ENCODE data around the gene NAV2. TPM values are rescaled to one million over a fixed set of nuclear protein-coding genes. Genes with fewer than 3 reads are reported as not detected.
A peak's percentile ranks its signal among the peaks of the same experiment; 100 is the strongest.
"Not testable (repeated sequence)": the region's sequence is repeated elsewhere in the genome, so short reads cannot be mapped to it uniquely, and the experiment has no call there.

NAV2 gene
- total RNA-seq, 1 experiment from 2014 or later: 8.8 TPM

DNA sequence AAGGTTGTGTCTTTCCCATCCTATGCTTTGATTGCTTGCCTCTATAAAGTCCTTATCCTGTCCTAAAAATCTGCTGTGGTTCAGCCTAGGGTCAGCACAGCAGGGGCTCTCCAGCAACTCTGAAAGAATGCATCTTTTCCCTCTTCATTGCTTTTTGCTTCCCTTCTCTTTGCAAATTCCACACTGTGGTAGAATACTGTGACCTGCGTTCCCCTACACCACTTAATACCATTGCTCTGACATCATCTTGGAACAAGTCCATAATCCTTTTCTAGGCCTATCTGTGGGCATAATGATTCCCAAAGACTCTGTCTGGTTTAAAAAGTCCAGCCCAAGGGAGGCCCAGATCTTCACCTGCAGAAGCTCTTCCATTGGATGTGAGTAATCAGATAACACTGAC, 177.7 kb downstream of the NAV2 start:
- peak; percentile 96 for DNase-seq (ENCODE audit: low spot score)

GRCh38 chr11:19891022-19891421, 178.4 kb downstream of the NAV2 start:
- DNase-seq (ENCODE audit: low spot score): peak; percentile 8

DNA sequence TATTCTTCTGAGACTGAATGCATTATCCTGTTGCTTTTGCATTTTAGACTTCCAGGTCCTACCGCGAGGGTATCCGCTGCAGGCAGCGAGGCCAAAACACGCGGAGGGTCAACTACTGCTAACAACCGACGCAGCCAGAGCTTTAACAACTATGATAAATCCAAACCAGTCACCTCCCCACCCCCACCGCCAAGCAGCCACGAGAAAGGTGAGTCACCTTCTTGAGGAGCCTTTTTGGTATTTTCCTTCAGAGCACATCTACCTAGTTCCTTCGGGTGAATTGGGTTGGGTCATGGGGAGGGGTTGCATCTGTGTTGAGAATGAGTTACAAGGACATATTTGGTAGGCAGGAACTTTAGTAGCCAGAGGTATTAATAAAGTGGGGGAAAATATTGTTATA, 179.8 kb downstream of the NAV2 start:
- peak; percentile 31 for DNase-seq (ENCODE audit: low spot score)

DNA sequence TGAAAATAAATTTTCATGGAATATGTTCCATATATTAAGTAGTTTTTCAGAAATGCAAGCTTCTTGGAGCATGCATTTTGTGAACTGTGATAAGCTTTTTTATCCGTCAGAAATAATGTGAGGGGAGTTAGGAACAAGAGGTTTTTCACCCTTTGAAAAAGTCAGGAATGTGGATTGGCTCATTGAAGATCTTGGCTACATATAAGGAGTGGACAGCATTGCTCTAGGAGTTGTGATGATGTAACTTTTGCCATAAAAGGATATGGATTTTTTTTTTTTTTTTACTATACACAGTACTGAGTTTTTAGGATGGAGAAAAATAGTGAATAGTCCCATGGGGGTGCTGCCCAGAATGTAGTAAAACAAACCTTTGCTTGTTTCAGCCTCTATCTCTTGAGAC, 180.2 kb downstream of the NAV2 start:
- no peak for DNase-seq (ENCODE audit: low spot score)

DNA sequence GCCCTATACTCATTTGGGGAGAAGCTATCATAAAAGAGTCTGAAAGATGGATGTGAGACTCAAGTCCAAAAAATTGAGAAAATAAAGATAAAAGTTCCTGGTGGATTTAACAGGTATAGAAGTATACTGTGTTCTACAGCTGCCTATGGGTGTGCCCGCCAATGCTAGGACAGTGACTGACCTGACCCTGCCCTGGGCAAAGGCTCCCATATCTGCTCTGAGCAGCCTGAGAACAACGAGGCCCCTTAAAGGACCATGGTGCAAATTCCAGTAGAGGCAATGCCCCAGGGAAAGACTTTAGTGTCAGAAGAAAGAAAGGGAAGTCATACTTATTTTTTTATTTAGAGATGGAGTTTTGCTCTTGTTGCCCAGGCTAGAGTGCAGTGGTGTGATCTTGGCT, 181.8 kb downstream of the NAV2 start:
- DNase-seq (ENCODE audit: low spot score): no peak

DNA sequence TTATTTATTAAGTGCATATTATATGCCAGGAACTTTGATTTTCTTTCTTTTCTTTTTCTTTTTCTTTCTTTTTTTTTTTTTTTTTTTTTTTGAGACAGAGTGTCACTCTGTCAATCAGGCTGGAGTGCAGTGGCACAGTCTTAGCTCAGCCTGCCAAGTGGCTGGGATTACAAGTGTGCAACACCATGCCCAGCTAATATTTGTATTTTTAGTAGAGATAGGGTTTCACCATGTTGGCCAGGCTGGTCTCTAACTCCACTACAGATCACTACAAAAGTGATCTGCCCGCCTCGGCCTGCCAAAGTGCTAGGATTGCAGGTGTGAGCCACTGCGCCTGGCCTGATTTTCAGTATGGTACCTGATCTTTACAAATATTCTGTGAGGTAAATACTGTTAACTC, 182.4 kb downstream of the NAV2 start:
- DNase-seq (ENCODE audit: low spot score): not testable (repeated sequence)

GRCh38 chr11:19895776-19896175, 183.1 kb downstream of the NAV2 start:
- no peak for DNase-seq (ENCODE audit: low spot score)

DNA sequence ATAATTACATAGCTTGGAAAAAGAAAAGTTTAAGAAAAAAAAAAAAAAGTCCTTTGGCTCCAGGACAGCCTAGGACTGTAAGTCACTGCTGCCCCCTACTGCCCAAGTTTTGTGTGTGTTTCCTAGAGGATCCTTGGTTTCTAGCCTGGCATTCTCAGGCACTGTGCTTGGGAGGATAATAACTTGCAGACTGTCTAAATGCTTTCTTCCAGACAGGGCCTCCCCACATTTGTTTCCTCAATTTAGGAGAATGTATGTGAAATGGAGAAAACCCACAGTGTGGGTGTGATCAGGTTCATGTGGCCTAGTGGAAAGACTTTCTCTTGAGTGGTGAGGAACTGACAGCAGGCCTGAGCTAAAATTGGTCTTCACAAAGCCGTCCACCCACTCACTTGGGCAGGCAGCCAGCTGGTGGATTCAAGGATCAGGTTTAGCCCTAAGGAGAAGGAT, 191.0 kb downstream of the NAV2 start:
- DNase-seq (ENCODE audit: low spot score): peak; percentile 78

DNA sequence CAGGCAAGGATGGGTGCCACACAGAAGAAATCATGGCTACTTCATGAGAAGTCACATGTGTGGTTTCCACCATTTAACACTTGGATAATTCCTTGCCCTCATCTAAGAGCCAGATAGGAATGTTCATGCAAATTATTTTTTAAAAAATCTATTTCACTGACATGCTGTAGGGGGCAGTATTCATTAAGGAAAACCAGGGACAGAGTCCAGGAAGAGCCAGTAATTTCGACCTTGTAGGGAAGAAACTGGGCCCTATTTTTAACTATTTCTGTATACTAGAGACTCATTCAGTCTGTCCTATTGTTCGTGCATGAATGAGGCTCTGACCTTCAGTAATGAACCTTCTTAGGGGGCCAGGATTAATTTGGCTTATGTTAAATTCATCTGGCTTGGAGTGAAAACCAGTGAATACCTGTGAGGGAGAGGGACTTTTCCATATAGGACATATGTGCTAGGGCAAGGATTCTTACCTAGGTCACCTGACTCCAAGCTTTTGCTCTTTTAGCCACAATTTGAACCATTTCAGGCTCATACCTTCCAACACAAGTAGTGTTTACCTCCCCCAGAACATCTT, 192.7 kb downstream of the NAV2 start:
- peak; percentile 49 for DNase-seq (ENCODE audit: low spot score)

DNA sequence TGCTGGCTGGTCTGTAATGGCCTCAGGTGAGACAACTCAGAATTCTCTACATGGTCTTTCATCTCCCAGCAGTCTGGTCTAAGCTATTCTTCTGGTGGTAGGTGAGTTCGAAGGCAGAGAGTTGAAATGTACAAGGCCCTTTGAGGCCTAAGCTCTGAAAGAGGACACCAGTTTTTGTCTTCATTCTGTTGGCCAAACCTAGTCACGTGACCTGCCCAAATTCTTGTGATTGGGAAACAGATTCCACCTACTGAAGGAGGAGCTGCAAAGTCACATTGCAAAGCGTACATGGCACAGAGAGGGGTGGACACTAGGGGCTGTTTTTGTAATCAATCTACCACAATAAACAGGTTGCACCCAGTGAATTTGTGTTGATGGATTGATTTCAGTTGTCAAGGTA, 193.5 kb downstream of the NAV2 start:
- DNase-seq (ENCODE audit: low spot score): no peak

DNA sequence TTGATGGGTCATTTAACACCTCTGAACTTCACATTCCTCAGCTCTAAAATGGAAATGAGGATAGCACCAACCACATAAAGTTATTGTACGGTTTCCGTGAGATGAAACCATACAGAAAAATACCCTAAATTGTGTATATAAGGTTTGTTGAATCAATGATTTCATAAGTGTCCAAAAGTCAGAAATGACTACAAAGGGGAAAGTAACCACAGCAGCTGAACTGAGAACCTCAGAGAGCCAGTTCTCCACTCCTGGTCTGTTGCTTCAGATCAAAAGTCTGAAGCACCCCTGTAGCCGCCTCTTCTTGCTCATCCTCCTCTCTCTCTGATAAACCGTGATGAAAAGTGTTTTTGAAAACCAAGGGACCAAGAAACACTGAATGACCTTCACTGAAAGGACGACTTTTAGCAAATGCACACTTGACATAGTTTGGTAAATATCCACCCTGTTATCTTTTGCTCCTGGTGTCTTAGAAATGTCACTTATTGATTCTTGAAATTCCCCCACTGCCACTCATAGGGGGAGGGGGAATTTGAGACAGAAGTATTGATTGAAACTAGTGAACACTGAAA, 194.5 kb downstream of the NAV2 start:
- no peak for DNase-seq (ENCODE audit: low spot score)

DNA sequence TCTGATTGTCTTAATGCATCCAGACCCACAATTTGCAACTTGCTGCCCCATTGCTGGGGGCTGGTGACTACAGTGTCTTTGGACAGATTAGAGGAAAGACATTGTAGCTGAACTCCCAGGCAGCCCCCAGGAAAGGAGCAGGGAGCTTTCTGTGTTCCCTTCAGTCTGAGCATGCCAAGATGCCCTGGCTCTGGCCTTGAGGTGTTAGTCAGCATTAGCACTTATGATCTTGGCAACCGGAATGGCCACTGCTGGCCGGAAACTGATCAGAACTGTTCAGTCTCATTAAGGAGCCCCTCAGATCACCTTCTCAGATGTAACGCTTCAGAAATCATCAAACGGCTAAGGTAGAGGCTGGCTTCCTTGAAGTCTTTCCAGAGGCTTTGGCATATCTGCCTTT, 195.2 kb downstream of the NAV2 start:
- DNase-seq (ENCODE audit: low spot score): no peak

- no peak for DNase-seq (ENCODE audit: low spot score)
These were observed 198.3 kb downstream of the NAV2 start for GRCh38 chr11:19910931-19911330.

- no peak for DNase-seq (ENCODE audit: low spot score)
These were observed 199.7 kb downstream of the NAV2 start for GRCh38 chr11:19912115-19912957.

DNA sequence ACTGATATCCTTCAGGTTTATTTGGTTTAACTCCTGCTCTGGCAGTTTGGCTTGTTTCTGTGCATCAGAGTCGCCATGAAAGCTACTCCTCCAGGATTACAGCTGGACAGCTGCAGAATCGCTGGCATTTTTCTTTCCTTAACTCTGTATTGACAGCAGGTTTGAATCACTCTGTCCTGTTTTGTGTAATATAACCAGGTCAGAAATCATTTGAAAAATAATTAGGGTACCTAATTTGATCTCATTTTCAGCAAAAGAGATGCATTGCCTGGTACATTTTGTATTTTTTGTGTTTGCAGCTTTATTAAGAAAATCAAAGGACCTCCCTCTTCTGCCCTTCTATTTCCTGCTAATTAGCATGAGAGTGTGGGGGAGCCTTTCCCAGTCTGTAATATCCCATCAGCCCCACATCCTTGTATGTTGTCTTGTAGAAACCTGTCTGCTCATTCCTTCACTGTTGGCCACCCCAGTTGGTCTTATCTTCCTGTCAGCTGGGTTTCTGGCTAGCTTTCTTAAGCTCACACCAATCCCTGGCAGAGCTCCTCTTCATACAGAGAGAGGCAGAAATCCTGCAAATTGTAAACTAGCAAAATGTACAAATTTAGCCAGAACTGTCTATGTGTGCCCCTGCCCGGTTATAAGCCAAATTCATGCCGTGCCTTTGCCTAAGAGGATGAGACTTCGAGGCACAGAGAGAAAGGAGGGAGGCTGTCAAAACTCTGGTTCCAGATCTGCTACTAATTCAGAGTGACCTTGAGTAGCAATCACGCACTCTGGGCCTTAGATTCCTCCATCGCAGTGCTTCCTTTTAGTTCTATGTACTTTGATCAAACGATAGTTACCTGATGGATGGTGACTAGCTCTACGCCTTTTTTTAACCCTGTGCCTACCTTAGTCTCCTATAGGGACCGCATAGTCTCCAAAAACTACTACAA, 200.6 kb downstream of the NAV2 start:
- DNase-seq (ENCODE audit: low spot score): no peak

GRCh38 chr11:19913893-19914249, 201.2 kb downstream of the NAV2 start:
- DNase-seq (ENCODE audit: low spot score): no peak

- no peak for DNase-seq (ENCODE audit: low spot score)
These were observed 203.2 kb downstream of the NAV2 start for GRCh38 chr11:19915808-19916207.

GRCh38 chr11:19917069-19917468, 204.4 kb downstream of the NAV2 start:
- no peak for DNase-seq (ENCODE audit: low spot score)

- no peak for DNase-seq (ENCODE audit: low spot score)
These were observed 205.8 kb downstream of the NAV2 start for GRCh38 chr11:19918302-19919049.

DNA sequence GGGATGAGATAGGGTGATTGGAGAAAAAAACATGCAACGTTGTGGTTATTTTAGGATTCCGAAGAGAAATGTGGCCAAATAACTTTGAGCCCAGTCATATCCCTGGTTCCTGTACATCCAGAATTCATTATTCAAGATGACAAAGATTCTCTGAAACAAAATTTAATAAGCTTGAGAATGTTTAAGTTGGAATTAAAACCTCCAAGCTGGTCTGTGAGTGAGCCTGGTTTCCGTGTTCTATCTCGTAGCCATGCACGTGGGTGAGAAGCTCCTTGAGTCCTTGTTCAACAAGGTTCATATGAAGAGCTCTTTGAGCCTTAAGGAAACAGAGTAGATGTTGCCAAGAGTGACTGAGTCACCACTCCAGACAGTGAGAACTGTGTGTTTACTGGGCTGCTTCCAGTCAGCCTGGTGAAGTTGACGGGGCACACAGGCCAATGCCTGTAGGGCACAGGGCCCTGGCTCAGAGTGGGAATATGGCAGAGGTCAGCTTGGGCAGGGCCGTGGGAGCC, 206.5 kb downstream of the NAV2 start:
- DNase-seq (ENCODE audit: low spot score): peak; percentile 97

DNA sequence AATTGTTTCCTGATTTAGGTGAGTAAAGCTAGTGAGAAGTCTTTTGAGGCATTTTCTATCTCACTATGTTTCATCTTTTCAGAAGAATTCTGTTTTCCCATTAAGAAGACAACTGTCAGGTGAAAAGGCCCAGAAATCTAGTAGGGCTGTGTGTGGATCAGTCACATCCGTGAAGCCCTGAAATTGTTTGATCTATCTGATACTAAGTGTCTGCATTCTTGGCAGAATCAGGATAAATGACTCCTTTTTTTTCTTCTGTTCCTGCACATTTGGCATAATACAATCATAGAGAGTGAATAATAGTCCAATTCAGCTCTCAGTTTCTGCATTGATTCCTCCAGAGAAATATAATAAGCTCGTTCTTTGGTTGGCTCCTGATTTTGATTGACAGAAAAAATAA, 208.3 kb downstream of the NAV2 start:
- DNase-seq (ENCODE audit: low spot score): no peak

Measured in A172 (cell line).